CD14-positive monocyte (primary cell): ENCODE results near the gene PIK3R2. TPM values are rescaled to one million over a fixed set of nuclear protein-coding genes. Genes with fewer than 3 reads are reported as not detected.

Experiments
- DNase-seq, 3 donors: peaks; one replicate each; pipeline ENCODE4 v3.0.0-alpha.2; 2011 to 2022
- H2AFZ ChIP-seq: 2 replicates; pipeline ENCODE4 v1.6.0; 2012; ENCODE audit warnings: mild to moderate bottlenecking, low read depth, low read length, inconsistent platforms; ENCODE audit not compliant: insufficient read depth, poor library complexity, severe bottlenecking
- H3K27ac ChIP-seq, 2 donors: 1 replicate in 1 of 2; 2 replicates in 1 of 2; pipeline ENCODE4 v1.5.1; 2012 to 2013; ENCODE audit warnings: low read length in 2 of 2, control low read depth in 1 of 2, inconsistent platforms in 1 of 2, low read depth in 1 of 2, mild to moderate bottlenecking in 1 of 2
- H3K27me3 ChIP-seq, 2 donors: one replicate each; pipeline versions ENCODE4 v1.6.0 to v1.6.1; 2011 to 2013; ENCODE audit warnings: low read length in 2 of 2; ENCODE audit not compliant: control insufficient read depth in 2 of 2, insufficient read depth in 2 of 2
- H3K36me3 ChIP-seq, 2 donors: replicated peaks in 1 of 2; 1 replicate in 1 of 2; 2 replicates in 1 of 2; pipeline versions ENCODE4 v1.5.1 to v1.6.1; 2012 to 2013; ENCODE audit warnings: low read length in 2 of 2, control low read depth in 1 of 2, inconsistent platforms in 1 of 2, mild to moderate bottlenecking in 1 of 2; ENCODE audit not compliant: insufficient read depth in 2 of 2, control insufficient read depth in 1 of 2
- H3K4me1 ChIP-seq, 2 donors: 1 replicate in 1 of 2; 2 replicates in 1 of 2; pipeline versions ENCODE4 v1.5.1 to v1.6.1; 2012 to 2013; ENCODE audit warnings: low read length in 2 of 2, control low read depth in 1 of 2, inconsistent platforms in 1 of 2, mild to moderate bottlenecking in 1 of 2, moderate library complexity in 1 of 2; ENCODE audit not compliant: insufficient read depth in 2 of 2, control insufficient read depth in 1 of 2
- H3K4me2 ChIP-seq: replicated peaks from 2 replicates; pipeline ENCODE3; 2012; ENCODE audit warnings: low read length, moderate library complexity, mild to moderate bottlenecking; ENCODE audit not compliant: poor library complexity, severe bottlenecking; ENCODE audit errors: extremely low read depth
- H3K4me3 ChIP-seq, 3 experiments: fragments of 200-600 bp in 1 of 3; sonication (generic) in 1 of 3; replicated peaks in 1 of 3; 1 replicate in 2 of 3; 2 replicates in 1 of 3; pipeline ENCODE4 v1.5.1; 2011 to 2013; ENCODE audit warnings: low read length in 3 of 3, mild to moderate bottlenecking in 3 of 3, control low read depth in 2 of 3, low read depth in 2 of 3, inconsistent platforms in 1 of 3, moderate library complexity in 1 of 3
- H3K79me2 ChIP-seq: 2 replicates; pipeline ENCODE4 v1.6.0; 2012; ENCODE audit warnings: mild to moderate bottlenecking, control low read depth, inconsistent platforms, low read length, moderate library complexity; ENCODE audit not compliant: insufficient read depth
- H3K9ac ChIP-seq: 2 replicates; pipeline ENCODE4 v1.6.0; 2017; ENCODE audit warnings: low read length, mild to moderate bottlenecking; ENCODE audit not compliant: insufficient read depth, poor library complexity, severe bottlenecking
- H3K9me3 ChIP-seq, 2 donors: replicated peaks in 1 of 2; 1 replicate in 1 of 2; 2 replicates in 1 of 2; pipeline versions ENCODE4 v1.5.1 to v1.6.1; 2012 to 2013; ENCODE audit warnings: low read length in 2 of 2, control low read depth in 1 of 2; ENCODE audit not compliant: control insufficient read depth in 1 of 2, insufficient read depth in 1 of 2
- H4K20me1 ChIP-seq: 2 replicates; pipeline ENCODE4 v1.6.0; 2012; ENCODE audit warnings: mild to moderate bottlenecking, low read length, control low read depth, moderate library complexity; ENCODE audit not compliant: insufficient read depth
- H3K27ac Mint-ChIP-seq, 7 donors: one replicate each; pipeline ENCODE4 v1.8.0; 2020; ENCODE audit warnings: mild to moderate bottlenecking in 7 of 7, mixed read lengths in 7 of 7, moderate library complexity in 6 of 7, inconsistent platforms in 2 of 7
- H3K27me3 Mint-ChIP-seq, 3 donors: one replicate each; pipeline ENCODE4 v1.8.0; 2021 to 2022; ENCODE audit warnings: low read depth in 3 of 3, mild to moderate bottlenecking in 3 of 3, mixed read lengths in 3 of 3, moderate library complexity in 3 of 3, inconsistent platforms in 1 of 3
- H3K36me3 Mint-ChIP-seq, 2 donors: one replicate each; pipeline ENCODE4 v1.8.0; 2020; ENCODE audit warnings: mixed read lengths in 2 of 2, inconsistent platforms in 1 of 2, mild to moderate bottlenecking in 1 of 2
- H3K4me1 Mint-ChIP-seq: one replicate; pipeline ENCODE4 v1.8.0; 2020; ENCODE audit warnings: mild to moderate bottlenecking, mixed read lengths
- H3K4me3 Mint-ChIP-seq, 2 donors: one replicate each; pipeline ENCODE4 v1.8.0; 2020; ENCODE audit warnings: mild to moderate bottlenecking in 2 of 2, mixed read lengths in 2 of 2, moderate library complexity in 1 of 2
- H3K9me3 Mint-ChIP-seq, 7 donors: one replicate each; pipeline ENCODE4 v1.8.0; 2020 to 2022; ENCODE audit warnings: mixed read lengths in 7 of 7, mild to moderate bottlenecking in 6 of 7, moderate library complexity in 6 of 7, inconsistent platforms in 2 of 7
- CTCF ChIP-seq: fragments of 200-600 bp; IDR thresholded peaks from one replicate; pipeline ENCODE4 v1.8.0; 2022; ENCODE audit warnings: antibody characterized with exemption, mild to moderate bottlenecking
- WGBS: methylation state at CpG from one replicate; pipeline ENCODE4 v1.1.5; 2013; ENCODE audit warnings: missing lambda C conversion rate; ENCODE audit not compliant: insufficient coverage; 5-methylcytosine and 5-hydroxymethylcytosine counted together
- intact Hi-C, 2 donors: fragments of 100-400 bp; cut with micrococcal nuclease; formaldehyde crosslinking; loops; one replicate each; pipeline versions ENCODE4 v1.15.0 to v1.15.1; 2023
- polyA plus RNA-seq, 3 donors: library from polyadenylated mRNA; depleted of rRNA in 1 of 3; unstranded in 2 of 3; stranded (reverse) in 1 of 3; fragments of 300-500 nt in 2 of 3; fragments of >200 nt in 1 of 3; fragmentation: Illumina TruSeq in 2 of 3; gene quantifications; 1 replicate in 2 of 3; 2 replicates in 1 of 3; pipeline ENCODE4 v1.2.3, GENCODE V29; 2012 to 2021
- small RNA-seq: library from RNA; depleted of rRNA; stranded (forward); fragments of <200 nt; gene quantifications from one replicate; pipeline ENCODE3, GENCODE V24; 2012; ENCODE audit warnings: low read depth; ENCODE audit not compliant: insufficient read length

PIK3R2 gene
- polyA plus RNA-seq, 3 donors, result 0.99 to 7.7 (median 2.0) TPM

DNA sequence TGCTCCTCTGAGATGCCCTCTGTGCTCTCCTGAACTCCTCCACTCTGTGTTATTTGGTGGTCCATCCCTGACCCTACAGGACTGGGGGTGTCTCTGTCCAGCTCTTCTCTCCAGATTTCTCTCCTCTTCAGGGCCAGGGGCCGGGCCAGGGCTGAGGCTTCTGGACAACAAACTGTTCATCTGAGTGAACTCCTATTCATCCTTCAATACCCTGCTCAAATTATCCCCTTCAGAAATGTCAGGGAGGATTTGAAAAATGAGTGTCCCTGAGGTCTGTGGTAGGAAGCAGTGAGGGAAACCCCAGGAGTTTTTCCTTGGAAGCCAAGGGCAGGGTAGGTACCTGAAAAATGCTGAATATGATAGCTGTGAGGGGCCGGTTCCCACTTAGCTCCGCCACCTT, 65.6 kb downstream of the PIK3R2 start:
- no peaks in the 10 kb centered on the region for H4K20me1 ChIP-seq
- no peak overlapping the region for H3K27ac ChIP-seq
- H3K27ac Mint-ChIP-seq, result no peak overlapping the region
- peaks cover 5% of the 10 kb centered on the region for H3K4me1 Mint-ChIP-seq
- peak overlapping the region in 1 of 2 donors; percentile 27 for H3K4me3 Mint-ChIP-seq
- H3K9ac ChIP-seq, result no peak overlapping the region
- DNase-seq, result no peak
- no peak overlapping the region for H3K4me2 ChIP-seq
- peaks cover 29 to 44% (median 39%) of the 10 kb centered on the region in 3 donors for H3K27me3 Mint-ChIP-seq
- H2AFZ ChIP-seq, result no peak overlapping the region
- H3K27me3 ChIP-seq, result peaks cover 0 to 14% of the 10 kb centered on the region in 2 donors
- H3K9me3 Mint-ChIP-seq, result peaks cover 0 to 9% (median 0%) of the 10 kb centered on the region in 7 donors
- intact Hi-C loops, result no loop called here
- H3K4me3 ChIP-seq, result no peak overlapping the region
- peaks cover 0 to 4% of the 10 kb centered on the region in 2 donors for H3K9me3 ChIP-seq
- no peaks in the 10 kb centered on the region for H3K79me2 ChIP-seq
- no peaks in the 10 kb centered on the region for H3K36me3 ChIP-seq
- H3K4me1 ChIP-seq, result peaks cover 0 to under 1% of the 10 kb centered on the region in 2 donors
- no CpG with 5 or more reads among the region's 3 CpGs for WGBS
- TF ChIP-seq CTCF, result no peak
- H3K36me3 Mint-ChIP-seq, result no peaks in the 10 kb centered on the region

Small RNAs within 50 kb of the gene (small RNA-seq; reads per million reads assigned to genes)
- gene IFI30, result 1.7 reads per million

Other genes starting within 250 kb of the PIK3R2 start
- gene CCDC124, start 220.1 kb upstream of the PIK3R2 start, polyA plus RNA-seq, result 10 to 100 TPM; 29.7 to 66.3 (median 29.7) TPM
- gene KCNN1, start 186.1 kb upstream of the PIK3R2 start, polyA plus RNA-seq, result not detected
- 10 to 100 TPM; 13.8 to 99.8 (median 23.9) TPM for gene ARRDC2, start 145.0 kb upstream of the PIK3R2 start, polyA plus RNA-seq
- gene IL12RB1, start 66.2 kb upstream of the PIK3R2 start, polyA plus RNA-seq, result 10 to 100 TPM in 1 of 3 donors, 1 to 10 TPM in 2; 7.8 to 17.5 (median 7.9) TPM
- gene MAST3, start 55.4 kb upstream of the PIK3R2 start, polyA plus RNA-seq, result 10 to 100 TPM in 2 of 3 donors, 1 to 10 TPM in 1; 6.8 to 34.0 (median 12.4) TPM
- 1,000 to 10,000 TPM; 3,608 to 6,022 (median 4,550) TPM for gene IFI30, start 20.6 kb downstream of the PIK3R2 start, polyA plus RNA-seq
- gene MPV17L2, start 40.1 kb downstream of the PIK3R2 start, polyA plus RNA-seq, result 10 to 100 TPM; 14.3 to 20.2 (median 15.0) TPM
- gene RAB3A, start 50.9 kb downstream of the PIK3R2 start, polyA plus RNA-seq, result 1 to 10 TPM in 1 of 3 donors, under 1 TPM in 2; 0.55 to 8.7 (median 0.56) TPM
- gene PDE4C, start 73.3 kb downstream of the PIK3R2 start, polyA plus RNA-seq, result not detected
- 1 to 10 TPM in 1 of 3 donors, not detected in 2; 6.9 TPM for gene IQCN, start 121.3 kb downstream of the PIK3R2 start, polyA plus RNA-seq
- gene JUND, start 128.5 kb downstream of the PIK3R2 start, polyA plus RNA-seq, result 1,000 to 10,000 TPM in 1 of 3 donors, 10 to 100 TPM in 2; 22.5 to 1,792 (median 86.9) TPM
- gene LSM4, start 169.9 kb downstream of the PIK3R2 start, polyA plus RNA-seq, result 100 to 1,000 TPM in 1 of 3 donors, 10 to 100 TPM in 2; 66.5 to 143 (median 97.0) TPM
- gene PGPEP1, start 187.4 kb downstream of the PIK3R2 start, polyA plus RNA-seq, result 10 to 100 TPM; 10.3 to 25.1 (median 10.3) TPM
- under 1 TPM in 1 of 3 donors, not detected in 2; 0.36 TPM for gene GDF15, start 233.0 kb downstream of the PIK3R2 start, polyA plus RNA-seq
- gene LRRC25, start 244.5 kb downstream of the PIK3R2 start, polyA plus RNA-seq, result 100 to 1,000 TPM; 173 to 581 (median 416) TPM